Ishikawa (cell line): Measurements from ENCODE around the gene KRT23.

ENCODE experiments used
- CEBPB ChIP-seq: IDR thresholded peaks from 2 replicates; pipeline ENCODE4 v1.6.1; 2012
- CREB1 ChIP-seq: IDR thresholded peaks from 2 replicates; pipeline ENCODE4 v1.6.1; 2012; ENCODE audit warnings: low read depth
- EGR1 ChIP-seq: IDR thresholded peaks from 2 replicates; pipeline ENCODE4 v1.6.1; 2012
- EP300 ChIP-seq: IDR thresholded peaks from 2 replicates; pipeline ENCODE4 v1.6.1; 2012; ENCODE audit warnings: borderline replicate concordance
- FOXM1 ChIP-seq: IDR thresholded peaks from 2 replicates; pipeline ENCODE4 v1.6.1; 2012; ENCODE audit warnings: low read depth, borderline replicate concordance
- NFIC ChIP-seq: IDR thresholded peaks from 2 replicates; pipeline ENCODE4 v1.6.1; 2012
- RAD21 ChIP-seq: IDR thresholded peaks from 2 replicates; pipeline ENCODE4 v1.6.1; 2012; ENCODE audit warnings: low read depth
- REST ChIP-seq: IDR thresholded peaks from 2 replicates; pipeline ENCODE4 v1.6.1; 2012; ENCODE audit warnings: low read depth, mild to moderate bottlenecking
- TAF1 ChIP-seq: IDR thresholded peaks from 2 replicates; pipeline ENCODE4 v1.6.1; 2012; ENCODE audit warnings: low read depth, mild to moderate bottlenecking
- TEAD4 ChIP-seq: IDR thresholded peaks from 2 replicates; pipeline ENCODE4 v1.6.1; 2012
- YY1 ChIP-seq: IDR thresholded peaks from 2 replicates; pipeline ENCODE4 v1.6.1; 2012; ENCODE audit warnings: low read depth
- ZBTB7A ChIP-seq: IDR thresholded peaks from 2 replicates; pipeline ENCODE4 v1.6.1; 2012; ENCODE audit warnings: low read depth
- TF ChIP-seq, protein P1 (sequence below): IDR thresholded peaks from 2 replicates; pipeline ENCODE4 v1.6.1; 2012
- TF ChIP-seq, protein P2 (sequence below): IDR thresholded peaks from 2 replicates; pipeline ENCODE4 v1.6.1; 2012

- TF ChIP-seq EGR1 (no peak), FOXM1 (no peak), EP300 (no peak), REST (no peak), TAF1 (no peak), RAD21 (no peak), CEBPB (no peak), TEAD4 (no peak), ZBTB7A (no peak), YY1 (no peak), NFIC (no peak), CREB1 (no peak)
- TF ChIP-seq, protein P1, sequence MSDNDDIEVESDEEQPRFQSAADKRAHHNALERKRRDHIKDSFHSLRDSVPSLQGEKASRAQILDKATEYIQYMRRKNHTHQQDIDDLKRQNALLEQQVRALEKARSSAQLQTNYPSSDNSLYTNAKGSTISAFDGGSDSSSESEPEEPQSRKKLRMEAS: no peak
- TF ChIP-seq, protein P2, sequence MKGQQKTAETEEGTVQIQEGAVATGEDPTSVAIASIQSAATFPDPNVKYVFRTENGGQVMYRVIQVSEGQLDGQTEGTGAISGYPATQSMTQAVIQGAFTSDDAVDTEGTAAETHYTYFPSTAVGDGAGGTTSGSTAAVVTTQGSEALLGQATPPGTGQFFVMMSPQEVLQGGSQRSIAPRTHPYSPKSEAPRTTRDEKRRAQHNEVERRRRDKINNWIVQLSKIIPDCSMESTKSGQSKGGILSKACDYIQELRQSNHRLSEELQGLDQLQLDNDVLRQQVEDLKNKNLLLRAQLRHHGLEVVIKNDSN: no peak
These were observed 14.7 kb upstream of the KRT23 start for GRCh38 chr17:40952154-40952553.
